Peyer's patch (tissue), 4 donors: ENCODE measurements around the gene LCK.

Experiments
- POLR2A ChIP-seq, 2 donors: fragments of 450-650 bp; IDR thresholded peaks; one replicate each; pipeline ENCODE4 v1.5.1; 2017; ENCODE audit warnings: antibody characterized with exemption in 2 of 2, mild to moderate bottlenecking in 2 of 2, moderate library complexity in 2 of 2
- TF ChIP-seq, protein P1 (sequence below), 6 experiments: fragments of 450-650 bp in 4 of 6; fragments of 200-600 bp in 2 of 6; sonication (generic) in 1 of 6; IDR thresholded peaks; one replicate each; pipeline ENCODE4 v1.5.1; 2017 to 2019; ENCODE audit warnings: antibody characterized with exemption in 6 of 6, mild to moderate bottlenecking in 3 of 6, moderate library complexity in 1 of 6

DNA sequence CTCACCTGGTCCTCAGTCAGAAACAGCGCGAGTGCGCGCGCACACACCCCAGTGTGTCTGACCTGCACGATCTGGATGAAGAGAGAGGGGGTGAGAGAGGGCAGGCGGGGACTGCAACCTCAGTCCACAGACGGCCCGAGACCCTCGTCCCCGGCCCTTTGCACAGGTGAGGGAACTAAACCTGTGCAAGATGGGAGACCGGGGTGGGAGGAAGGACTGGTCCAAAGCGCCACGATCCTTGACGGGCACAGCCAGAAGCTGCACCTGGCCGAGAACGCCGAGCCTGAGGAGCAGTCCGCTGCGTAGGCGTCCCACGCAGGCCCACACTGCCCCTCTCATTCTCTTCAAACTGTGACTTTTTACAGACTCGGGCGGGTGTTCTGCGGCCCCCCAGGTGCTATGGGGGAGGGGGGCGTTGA, 46.1 kb upstream of the LCK start:
- TF ChIP-seq, protein P1, sequence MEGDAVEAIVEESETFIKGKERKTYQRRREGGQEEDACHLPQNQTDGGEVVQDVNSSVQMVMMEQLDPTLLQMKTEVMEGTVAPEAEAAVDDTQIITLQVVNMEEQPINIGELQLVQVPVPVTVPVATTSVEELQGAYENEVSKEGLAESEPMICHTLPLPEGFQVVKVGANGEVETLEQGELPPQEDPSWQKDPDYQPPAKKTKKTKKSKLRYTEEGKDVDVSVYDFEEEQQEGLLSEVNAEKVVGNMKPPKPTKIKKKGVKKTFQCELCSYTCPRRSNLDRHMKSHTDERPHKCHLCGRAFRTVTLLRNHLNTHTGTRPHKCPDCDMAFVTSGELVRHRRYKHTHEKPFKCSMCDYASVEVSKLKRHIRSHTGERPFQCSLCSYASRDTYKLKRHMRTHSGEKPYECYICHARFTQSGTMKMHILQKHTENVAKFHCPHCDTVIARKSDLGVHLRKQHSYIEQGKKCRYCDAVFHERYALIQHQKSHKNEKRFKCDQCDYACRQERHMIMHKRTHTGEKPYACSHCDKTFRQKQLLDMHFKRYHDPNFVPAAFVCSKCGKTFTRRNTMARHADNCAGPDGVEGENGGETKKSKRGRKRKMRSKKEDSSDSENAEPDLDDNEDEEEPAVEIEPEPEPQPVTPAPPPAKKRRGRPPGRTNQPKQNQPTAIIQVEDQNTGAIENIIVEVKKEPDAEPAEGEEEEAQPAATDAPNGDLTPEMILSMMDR (IDR thresholded peaks at IDR 0.05): no peak
- TF ChIP-seq POLR2A (IDR thresholded peaks at IDR 0.05): no peak
